HepG2 (cell line): Measurements from ENCODE around the gene SNX15. TPM values are rescaled to one million over a fixed set of nuclear protein-coding genes. Genes with fewer than 3 reads are reported as not detected.

ENCODE experiments used
- ATAC-seq: fragments of 200-7000 bp; cut with Tn5 transposase; 3 replicates; pipeline ENCODE4 v1.9.1; 2020; ENCODE audit warnings: mild to moderate bottlenecking, moderate library complexity
- BruUV-seq: library from RNA; stranded (reverse); fragments of 400-500 nt; replicated peaks from 2 replicates; lab custom pipeline; 2021; lab: Mats Ljungman, UMichigan
- CTCF ChIA-PET: fragments of 300-600 bp; formaldehyde crosslinking; extraction: SDS; loops from one replicate; lab custom pipeline; 2021; ENCODE audit warnings: low total read pairs, inconsistent platforms, low intra/inter-chr PET ratio; lab: Yijun Ruan, JAX
- POLR2A ChIA-PET: fragments of 350-600 bp; sonication (Branson Sonifier 250); formaldehyde crosslinking; loops from one replicate; lab custom pipeline; 2020; ENCODE audit warnings: antibody characterized with exemption, inconsistent platforms; lab: Yijun Ruan, JAX
- DNase-seq: peaks from one replicate; pipeline ENCODE4 v3.0.0-alpha.2; 2015; ENCODE audit warnings: low spot score
- FAIRE-seq: peaks from 3 replicates; lab custom pipeline; 2011; peaks lifted over from hg19 to GRCh38; lab: Jason Lieb, UNC
- H2AFZ ChIP-seq: one replicate; pipeline ENCODE4 v1.6.1; 2011; ENCODE audit warnings: low read length, inconsistent platforms
- H3K27ac ChIP-seq: fragments of 300-600 bp; 3 replicates; pipeline ENCODE4 v1.8.0; 2011; ENCODE audit warnings: mixed run types, mild to moderate bottlenecking, mixed read lengths, low read length, inconsistent platforms; ENCODE audit not compliant: insufficient read depth; ENCODE audit errors: extremely low read length
- H3K27me3 ChIP-seq, 2 experiments: fragments of 200-600 bp in 1 of 2; 2 replicates in 1 of 2; 3 replicates in 1 of 2; pipeline versions ENCODE4 v1.6.0 to v1.8.0; 2011; ENCODE audit warnings: low read length in 2 of 2, mild to moderate bottlenecking in 2 of 2, moderate library complexity in 2 of 2, inconsistent platforms in 1 of 2; ENCODE audit not compliant: insufficient read depth in 2 of 2, control insufficient read depth in 1 of 2
- H3K36me3 ChIP-seq, 2 experiments: fragments of 200-600 bp in 1 of 2; replicated peaks in 1 of 2; 2 replicates in 1 of 2; 3 replicates in 1 of 2; pipeline versions ENCODE4 v1.5.1 to v1.8.0; 2011; ENCODE audit warnings: low read length in 2 of 2, inconsistent platforms in 1 of 2; ENCODE audit not compliant: insufficient read depth in 2 of 2, control insufficient read depth in 1 of 2
- H3K4me1 ChIP-seq: 2 replicates; pipeline ENCODE4 v1.5.1; 2012; ENCODE audit warnings: low read length, inconsistent platforms; ENCODE audit not compliant: insufficient read depth
- H3K4me2 ChIP-seq: 2 replicates; pipeline ENCODE4 v1.6.0; 2011; ENCODE audit warnings: low read depth, low read length, inconsistent platforms
- H3K4me3 ChIP-seq, 3 experiments: fragments of 200-600 bp in 1 of 3; sonication (generic), shearing (Covaris generic) in 1 of 3; replicated peaks in 1 of 3; 2 replicates each; pipeline ENCODE4 v1.5.1; 2011 to 2016; ENCODE audit warnings: low read length in 3 of 3, inconsistent platforms in 2 of 3, low read depth in 2 of 3, mild to moderate bottlenecking in 2 of 3, control low read depth in 1 of 3, mixed read lengths in 1 of 3; ENCODE audit not compliant: insufficient read depth in 1 of 3
- H3K79me2 ChIP-seq: one replicate; pipeline ENCODE4 v1.6.1; 2011; ENCODE audit warnings: low read length, inconsistent platforms; ENCODE audit not compliant: insufficient read depth
- H3K9ac ChIP-seq: 2 replicates; pipeline ENCODE4 v1.6.0; 2011; ENCODE audit warnings: mild to moderate bottlenecking, low read depth, low read length, inconsistent platforms; ENCODE audit not compliant: insufficient read depth
- H3K9me3 ChIP-seq: 2 replicates; pipeline ENCODE4 v1.5.1; 2012; ENCODE audit warnings: mild to moderate bottlenecking, low read length
- H4K20me1 ChIP-seq: 2 replicates; pipeline ENCODE4 v1.6.0; 2011; ENCODE audit warnings: inconsistent platforms, mild to moderate bottlenecking, low read length, moderate library complexity; ENCODE audit not compliant: insufficient read depth
- HCFC1 ChIP-seq: fragments of 150-350 bp; IDR thresholded peaks from 2 replicates; pipeline ENCODE4 v1.6.1; 2014; ENCODE audit warnings: low read depth, low read length
- KAT8 ChIP-seq: IDR thresholded peaks from 2 replicates; pipeline ENCODE4 v1.6.1; 2016; ENCODE audit warnings: missing genetic modification reagents, missing compliant biosample characterization
- KDM6A ChIP-seq: IDR thresholded peaks from 2 replicates; pipeline ENCODE4 v1.6.1; 2016; ENCODE audit warnings: low read depth
- MAFF ChIP-seq: IDR thresholded peaks from 2 replicates; pipeline ENCODE4 v1.6.1; 2011; ENCODE audit warnings: low read depth, low read length, improper control_type of control experiment
- MAFK ChIP-seq, 2 experiments: IDR thresholded peaks in 1 of 2; conservative IDR thresholded peaks in 1 of 2; 2 replicates each; pipeline ENCODE4 v1.6.1; 2011; ENCODE audit warnings: improper control_type of control experiment in 2 of 2, low read length in 2 of 2
- NCOA2 ChIP-seq: sonication (generic); formaldehyde crosslinking; IDR thresholded peaks from 2 replicates; pipeline ENCODE4 v1.8.0; 2022; ENCODE audit warnings: inconsistent platforms
- PHF8 ChIP-seq: sonication (generic); formaldehyde crosslinking; IDR thresholded peaks from 2 replicates; pipeline ENCODE4 v1.5.0; 2020; ENCODE audit warnings: missing genetic modification reagents
- RARA ChIP-seq: IDR thresholded peaks from 2 replicates; pipeline ENCODE4 v1.6.1; 2016; ENCODE audit warnings: missing genetic modification reagents, missing compliant biosample characterization
- RELA ChIP-seq: sonication (generic); formaldehyde crosslinking; IDR thresholded peaks from 2 replicates; pipeline ENCODE4 v1.4.0; 2020; ENCODE audit warnings: missing genetic modification reagents
- RFXANK ChIP-seq: IDR thresholded peaks from 2 replicates; pipeline ENCODE4 v1.6.1; 2016
- ZNF558 ChIP-seq: sonication (generic); formaldehyde crosslinking; IDR thresholded peaks from 2 replicates; pipeline ENCODE4 v1.9.0; 2022; ENCODE audit warnings: mild to moderate bottlenecking, missing genetic modification reagents, borderline replicate concordance
- WGBS: methylation state at CpG from one replicate; pipeline ENCODE4 v1.1.6; 2017; ENCODE audit warnings: low lambda C conversion rate; 5-methylcytosine and 5-hydroxymethylcytosine counted together
- in situ Hi-C: cut with HindIII; loops from 2 replicates; pipeline ENCODE4 v1.10.0; 2017; ENCODE audit warnings: low pct_unique_long_range_greater_than_20kb; ENCODE audit not compliant: extremely low pct_ligation_motif_present
- intact Hi-C: fragments of 100-400 bp; cut with micrococcal nuclease; formaldehyde crosslinking; loops from one replicate; pipeline ENCODE4 v1.10.0; 2022; ENCODE audit not compliant: unreplicated experiment
- polyA plus RNA-seq, 8 experiments: library from polyadenylated mRNA; depleted of rRNA in 3 of 8; stranded (reverse) in 7 of 8; unstranded in 1 of 8; fragments of >200 nt; fragmentation: Illumina TruSeq in 4 of 8; extraction: Trizol in 4 of 8; gene quantifications; 2 replicates each; pipeline versions ENCODE4 v1.2.1 to v1.2.3, GENCODE V29; 2011 to 2016; ENCODE audit warnings: low read depth in 4 of 8, missing spikeins in 1 of 8, mixed read lengths in 1 of 8; ENCODE audit not compliant: insufficient read depth in 1 of 8
- total RNA-seq, 5 experiments: library from RNA; depleted of rRNA; stranded (reverse); fragments of >200 nt; fragmentation: Illumina TruSeq; extraction: Trizol; gene quantifications; 2 replicates each; pipeline ENCODE4 v1.2.3, GENCODE V29; 2016; ENCODE audit warnings: low read depth in 1 of 5
- TF ChIP-seq, protein P1 (sequence below): sonication (generic); formaldehyde crosslinking; IDR thresholded peaks from 2 replicates; pipeline ENCODE4 v1.4.0; 2020; ENCODE audit warnings: missing genetic modification reagents
- TF ChIP-seq, protein P2 (sequence below): sonication (generic); formaldehyde crosslinking; IDR thresholded peaks from 2 replicates; pipeline ENCODE4 v1.4.0; 2020; ENCODE audit warnings: missing genetic modification reagents
- TF ChIP-seq, protein P3 (sequence below): sonication (generic); formaldehyde crosslinking; IDR thresholded peaks from 2 replicates; pipeline ENCODE4 v1.9.0; 2022; ENCODE audit warnings: missing genetic modification reagents, mild to moderate bottlenecking, borderline replicate concordance

SNX15 gene
- total and polyA plus RNA-seq, 2 of the 13 experiments (the other 11 are each of a cell fraction or from before 2014, with no cell fraction given): 19.1 to 22.6 TPM

- TF ChIP-seq, protein P1, sequence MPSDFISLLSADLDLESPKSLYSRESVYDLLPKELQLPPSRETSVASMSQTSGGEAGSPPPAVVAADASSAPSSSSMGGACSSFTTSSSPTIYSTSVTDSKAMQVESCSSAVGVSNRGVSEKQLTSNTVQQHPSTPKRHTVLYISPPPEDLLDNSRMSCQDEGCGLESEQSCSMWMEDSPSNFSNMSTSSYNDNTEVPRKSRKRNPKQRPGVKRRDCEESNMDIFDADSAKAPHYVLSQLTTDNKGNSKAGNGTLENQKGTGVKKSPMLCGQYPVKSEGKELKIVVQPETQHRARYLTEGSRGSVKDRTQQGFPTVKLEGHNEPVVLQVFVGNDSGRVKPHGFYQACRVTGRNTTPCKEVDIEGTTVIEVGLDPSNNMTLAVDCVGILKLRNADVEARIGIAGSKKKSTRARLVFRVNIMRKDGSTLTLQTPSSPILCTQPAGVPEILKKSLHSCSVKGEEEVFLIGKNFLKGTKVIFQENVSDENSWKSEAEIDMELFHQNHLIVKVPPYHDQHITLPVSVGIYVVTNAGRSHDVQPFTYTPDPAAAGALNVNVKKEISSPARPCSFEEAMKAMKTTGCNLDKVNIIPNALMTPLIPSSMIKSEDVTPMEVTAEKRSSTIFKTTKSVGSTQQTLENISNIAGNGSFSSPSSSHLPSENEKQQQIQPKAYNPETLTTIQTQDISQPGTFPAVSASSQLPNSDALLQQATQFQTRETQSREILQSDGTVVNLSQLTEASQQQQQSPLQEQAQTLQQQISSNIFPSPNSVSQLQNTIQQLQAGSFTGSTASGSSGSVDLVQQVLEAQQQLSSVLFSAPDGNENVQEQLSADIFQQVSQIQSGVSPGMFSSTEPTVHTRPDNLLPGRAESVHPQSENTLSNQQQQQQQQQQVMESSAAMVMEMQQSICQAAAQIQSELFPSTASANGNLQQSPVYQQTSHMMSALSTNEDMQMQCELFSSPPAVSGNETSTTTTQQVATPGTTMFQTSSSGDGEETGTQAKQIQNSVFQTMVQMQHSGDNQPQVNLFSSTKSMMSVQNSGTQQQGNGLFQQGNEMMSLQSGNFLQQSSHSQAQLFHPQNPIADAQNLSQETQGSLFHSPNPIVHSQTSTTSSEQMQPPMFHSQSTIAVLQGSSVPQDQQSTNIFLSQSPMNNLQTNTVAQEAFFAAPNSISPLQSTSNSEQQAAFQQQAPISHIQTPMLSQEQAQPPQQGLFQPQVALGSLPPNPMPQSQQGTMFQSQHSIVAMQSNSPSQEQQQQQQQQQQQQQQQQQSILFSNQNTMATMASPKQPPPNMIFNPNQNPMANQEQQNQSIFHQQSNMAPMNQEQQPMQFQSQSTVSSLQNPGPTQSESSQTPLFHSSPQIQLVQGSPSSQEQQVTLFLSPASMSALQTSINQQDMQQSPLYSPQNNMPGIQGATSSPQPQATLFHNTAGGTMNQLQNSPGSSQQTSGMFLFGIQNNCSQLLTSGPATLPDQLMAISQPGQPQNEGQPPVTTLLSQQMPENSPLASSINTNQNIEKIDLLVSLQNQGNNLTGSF (CRISPR knock-in tag): no peak
- TF ChIP-seq NCOA2 (CRISPR knock-in tag): no peak
These were observed 37.8 kb upstream of the SNX15 start (continued) for GRCh38 chr11:64989416-64989815.

DNA sequence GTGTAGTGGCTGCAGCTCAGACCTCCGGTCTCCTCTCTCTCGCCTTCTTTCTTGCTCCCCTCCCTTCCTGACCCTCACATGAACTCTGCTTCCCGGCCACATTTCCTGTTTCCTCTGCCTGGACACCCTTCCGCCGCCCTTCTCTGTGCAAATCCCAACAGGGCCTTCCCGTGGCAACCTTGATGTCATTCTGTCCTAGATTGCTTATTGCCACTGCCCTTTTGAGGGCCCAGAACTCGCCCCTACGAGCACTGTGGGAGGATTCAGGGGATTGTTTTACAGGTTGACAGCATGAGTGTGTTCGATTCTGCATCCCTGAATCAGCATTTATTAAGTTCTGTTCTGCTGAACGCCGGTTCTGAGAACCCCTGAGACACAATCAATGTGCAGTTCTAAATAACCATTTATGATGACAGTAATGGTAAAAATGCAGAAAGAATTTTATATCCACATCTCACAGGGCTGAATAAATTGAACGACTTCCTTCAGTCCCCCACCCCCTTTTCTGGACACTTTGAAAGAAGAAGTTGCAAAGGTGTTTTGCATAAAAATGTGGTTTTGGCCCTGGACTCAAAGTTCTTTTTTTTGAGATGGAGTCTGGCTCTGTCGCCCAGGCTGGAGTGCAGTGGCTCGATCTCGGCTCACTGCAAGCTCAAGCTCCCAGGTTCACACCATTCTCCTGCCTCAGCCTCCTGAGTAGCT, 36.9 kb upstream of the SNX15 start:
- DNase-seq: no peak
- no peak overlapping the region for H3K4me3 ChIP-seq
- no peak for ATAC-seq
- no peak for TF ChIP-seq RFXANK (CRISPR knock-in tag)
- TF ChIP-seq KDM6A: no peak
- TF ChIP-seq, protein P2, sequence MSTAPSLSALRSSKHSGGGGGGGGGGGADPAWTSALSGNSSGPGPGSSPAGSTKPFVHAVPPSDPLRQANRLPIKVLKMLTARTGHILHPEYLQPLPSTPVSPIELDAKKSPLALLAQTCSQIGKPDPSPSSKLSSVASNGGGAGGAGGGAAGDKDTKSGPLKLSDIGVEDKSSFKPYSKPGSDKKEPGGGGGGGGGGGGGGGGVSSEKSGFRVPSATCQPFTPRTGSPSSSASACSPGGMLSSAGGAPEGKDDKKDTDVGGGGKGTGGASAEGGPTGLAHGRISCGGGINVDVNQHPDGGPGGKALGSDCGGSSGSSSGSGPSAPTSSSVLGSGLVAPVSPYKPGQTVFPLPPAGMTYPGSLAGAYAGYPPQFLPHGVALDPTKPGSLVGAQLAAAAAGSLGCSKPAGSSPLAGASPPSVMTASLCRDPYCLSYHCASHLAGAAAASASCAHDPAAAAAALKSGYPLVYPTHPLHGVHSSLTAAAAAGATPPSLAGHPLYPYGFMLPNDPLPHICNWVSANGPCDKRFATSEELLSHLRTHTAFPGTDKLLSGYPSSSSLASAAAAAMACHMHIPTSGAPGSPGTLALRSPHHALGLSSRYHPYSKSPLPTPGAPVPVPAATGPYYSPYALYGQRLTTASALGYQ (CRISPR knock-in tag): no peak
- no peak for TF ChIP-seq ZNF558
- peak; percentile 67 for TF ChIP-seq RARA (CRISPR knock-in tag)
- peak in 1 of 2 experiments; percentile 64; a peak in 3 of 4 replicates for TF ChIP-seq MAFK (conservative IDR thresholded peaks at IDR 0.05 in 1 of 2, IDR thresholded peaks at IDR 0.05 in 1 of 2; ENCODE audit: low read length in 2 of 2)
- TF ChIP-seq MAFF: peak; percentile 48; the same call in 1 of the 2 replicates
- no peak for TF ChIP-seq RELA (CRISPR knock-in tag)
- no peak for TF ChIP-seq KAT8 (CRISPR knock-in tag)
- no peak for TF ChIP-seq PHF8 (CRISPR knock-in tag)
- TF ChIP-seq, protein P3, sequence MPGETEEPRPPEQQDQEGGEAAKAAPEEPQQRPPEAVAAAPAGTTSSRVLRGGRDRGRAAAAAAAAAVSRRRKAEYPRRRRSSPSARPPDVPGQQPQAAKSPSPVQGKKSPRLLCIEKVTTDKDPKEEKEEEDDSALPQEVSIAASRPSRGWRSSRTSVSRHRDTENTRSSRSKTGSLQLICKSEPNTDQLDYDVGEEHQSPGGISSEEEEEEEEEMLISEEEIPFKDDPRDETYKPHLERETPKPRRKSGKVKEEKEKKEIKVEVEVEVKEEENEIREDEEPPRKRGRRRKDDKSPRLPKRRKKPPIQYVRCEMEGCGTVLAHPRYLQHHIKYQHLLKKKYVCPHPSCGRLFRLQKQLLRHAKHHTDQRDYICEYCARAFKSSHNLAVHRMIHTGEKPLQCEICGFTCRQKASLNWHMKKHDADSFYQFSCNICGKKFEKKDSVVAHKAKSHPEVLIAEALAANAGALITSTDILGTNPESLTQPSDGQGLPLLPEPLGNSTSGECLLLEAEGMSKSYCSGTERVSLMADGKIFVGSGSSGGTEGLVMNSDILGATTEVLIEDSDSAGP (CRISPR knock-in tag): no peak
- TF ChIP-seq HCFC1: no peak
- in situ Hi-C loops (no loop called here), intact Hi-C loops (no loop called here)
- H3K4me1 ChIP-seq: peaks cover 55% of the 10 kb centered on the region
- H3K4me2 ChIP-seq: no peak overlapping the region
- H4K20me1 ChIP-seq: no peaks in the 10 kb centered on the region
- FAIRE-seq: no peak
- H3K9me3 ChIP-seq: no peaks in the 10 kb centered on the region
- peak overlapping the region; percentile 12 for H3K27ac ChIP-seq
- no peak overlapping the region for H2AFZ ChIP-seq
- 74% methylated on average over 15 of the region's 15 CpGs for WGBS
- POLR2A ChIA-PET: interaction anchor here (2.4 kb wide), 1 partner anchor 8 kb away, joined by 9 read pairs; no protein-coding TSS in a partner anchor
- CTCF ChIA-PET: no interaction called here
- H3K79me2 ChIP-seq: no peaks in the 10 kb centered on the region
- BruUV-seq: no TSS peak
- H3K9ac ChIP-seq: no peak overlapping the region
- H3K27me3 ChIP-seq: no peaks in the 10 kb centered on the region
- H3K36me3 ChIP-seq: no peaks in the 10 kb centered on the region; a peak in 1 of 5 replicates
